Measurements from ENCODE around the gene EIF2S3.
"Not testable (repeated sequence)": the region's sequence is repeated elsewhere in the genome, so short reads cannot be mapped to it uniquely, and the experiment has no call there.

The EIF2S3 gene

GRCh38 chrX:24050522-24051318 lies 4.0 kb upstream of the EIF2S3 start:
- H2BK120ac ChIP-seq (ENCODE audit: insufficient read depth, low read length, poor library complexity); H4K8ac ChIP-seq (ENCODE audit: low read depth, low read length); H2BK12ac ChIP-seq (ENCODE audit: low read length); H3K4me1 ChIP-seq (ENCODE audit: control insufficient read depth in 1 of 2, insufficient read depth in 2 of 2, low read length in 2 of 2); H3K27me3 ChIP-seq (ENCODE audit: insufficient read depth, low read length); H2AFZ ChIP-seq (ENCODE audit: insufficient read depth, low read length, poor library complexity); H3K4me3 ChIP-seq (ENCODE audit: low read depth, low read length); H3K9me3 ChIP-seq (ENCODE audit: insufficient read depth, low read depth, low read length); H4K12ac ChIP-seq (ENCODE audit: low read depth, low read length); H2BK5ac ChIP-seq (ENCODE audit: low read depth, low read length, poor library complexity); H3K27ac ChIP-seq (ENCODE audit: low read depth, low read length); H3K36me3 ChIP-seq (ENCODE audit: control insufficient read depth in 1 of 2, insufficient read depth in 2 of 2, low read length in 2 of 2); H3K18ac ChIP-seq (ENCODE audit: low read length); DNase-seq; H3K79me1 ChIP-seq (ENCODE audit: low read length); H3K9ac ChIP-seq (ENCODE audit: low read length); H3K14ac ChIP-seq (ENCODE audit: low read length); H3K23ac ChIP-seq (ENCODE audit: low read length); H3K79me2 ChIP-seq (ENCODE audit: control insufficient read depth, insufficient read depth, low read length, poor library complexity); H3K4ac ChIP-seq (ENCODE audit: low read depth, low read length); H2AK5ac ChIP-seq (ENCODE audit: low read length); H3K4me2 ChIP-seq (ENCODE audit: low read length); H4K91ac ChIP-seq (ENCODE audit: low read depth, low read length): not testable (repeated sequence)
- no CpG with 5 or more reads among the region's 26 CpGs for WGBS (ENCODE audit: extremely low coverage, insufficient coverage, insufficient read length)

GRCh38 chrX:24055043-24055356 lies 244 bp downstream of the EIF2S3 start:
- Histone ChIP-seq H2BK120ac (ENCODE audit: insufficient read depth, low read length, poor library complexity) (peak overlapping the region; percentile 95), H2AFZ (ENCODE audit: insufficient read depth, low read length, poor library complexity) (peak overlapping the region; percentile 43), H3K4me2 (ENCODE audit: low read length) (peak overlapping the region; percentile 78), H3K9me3 (ENCODE audit: insufficient read depth, low read depth, low read length) (no peaks in the 10 kb centered on the region), H2AK5ac (ENCODE audit: low read length) (peak overlapping the region; percentile 99), H3K4me1 (ENCODE audit: control insufficient read depth in 1 of 2, insufficient read depth in 2 of 2, low read length in 2 of 2) (no peaks in the 10 kb centered on the region), H3K27me3 (ENCODE audit: insufficient read depth, low read length) (no peaks in the 10 kb centered on the region), H3K4me3 (ENCODE audit: low read depth, low read length) (peak overlapping the region; percentile 99), H3K9ac (ENCODE audit: low read length) (peak overlapping the region; percentile 100), H4K91ac (ENCODE audit: low read depth, low read length) (peak overlapping the region; percentile 94), H3K27ac (ENCODE audit: low read depth, low read length) (peak overlapping the region; percentile 99), H4K8ac (ENCODE audit: low read depth, low read length) (peak overlapping the region; percentile 92), H3K23ac (ENCODE audit: low read length) (no peak overlapping the region), H4K12ac (ENCODE audit: low read depth, low read length) (peak overlapping the region; percentile 94), H2BK12ac (ENCODE audit: low read length) (peak overlapping the region; percentile 36), H2BK5ac (ENCODE audit: low read depth, low read length, poor library complexity) (peak overlapping the region; percentile 89), H3K4ac (ENCODE audit: low read depth, low read length) (peak overlapping the region; percentile 96), H3K36me3 (ENCODE audit: control insufficient read depth in 1 of 2, insufficient read depth in 2 of 2, low read length in 2 of 2) (peaks cover 12% of the 10 kb centered on the region in 2 experiments), H3K18ac (ENCODE audit: low read length) (peak overlapping the region; percentile 90), H3K14ac (ENCODE audit: low read length) (peak overlapping the region; percentile 98), H3K79me1 (ENCODE audit: low read length) (peaks cover 7% of the 10 kb centered on the region), H3K79me2 (ENCODE audit: control insufficient read depth, insufficient read depth, low read length, poor library complexity) (peaks cover 7% of the 10 kb centered on the region)
- WGBS (ENCODE audit: extremely low coverage, insufficient coverage, insufficient read length): no CpG with 5 or more reads among the region's 14 CpGs
- peak in 1 of 2 donors; percentile 1 for DNase-seq

- H3K27me3 ChIP-seq (ENCODE audit: insufficient read depth, low read length): no peaks in the 10 kb centered on the region
- no peaks in the 10 kb centered on the region for H3K9me3 ChIP-seq (ENCODE audit: insufficient read depth, low read depth, low read length)
- H4K12ac ChIP-seq (ENCODE audit: low read depth, low read length): no peak overlapping the region
- no peaks in the 10 kb centered on the region for H3K4me1 ChIP-seq (ENCODE audit: control insufficient read depth in 1 of 2, insufficient read depth in 2 of 2, low read length in 2 of 2)
- H3K79me1 ChIP-seq (ENCODE audit: low read length): no peaks in the 10 kb centered on the region
- no peak overlapping the region for H2AFZ ChIP-seq (ENCODE audit: insufficient read depth, low read length, poor library complexity)
- peaks cover 24 to 33% of the 10 kb centered on the region in 2 experiments for H3K36me3 ChIP-seq (ENCODE audit: control insufficient read depth in 1 of 2, insufficient read depth in 2 of 2, low read length in 2 of 2)
- no peak overlapping the region for H4K8ac ChIP-seq (ENCODE audit: low read depth, low read length)
- no peak overlapping the region for H3K14ac ChIP-seq (ENCODE audit: low read length)
- no peak overlapping the region for H3K23ac ChIP-seq (ENCODE audit: low read length)
- no peaks in the 10 kb centered on the region for H3K79me2 ChIP-seq (ENCODE audit: control insufficient read depth, insufficient read depth, low read length, poor library complexity)
- H2BK120ac ChIP-seq (ENCODE audit: insufficient read depth, low read length, poor library complexity): no peak overlapping the region
- no peak for DNase-seq
- H2BK12ac ChIP-seq (ENCODE audit: low read length): no peak overlapping the region
- H3K18ac ChIP-seq (ENCODE audit: low read length): no peak overlapping the region
- no peak overlapping the region for H3K4me3 ChIP-seq (ENCODE audit: low read depth, low read length)
- no peak overlapping the region for H2BK5ac ChIP-seq (ENCODE audit: low read depth, low read length, poor library complexity)
- no peak overlapping the region for H2AK5ac ChIP-seq (ENCODE audit: low read length)
- H3K27ac ChIP-seq (ENCODE audit: low read depth, low read length): no peak overlapping the region
- no CpG with 5 or more reads among the region's 6 CpGs for WGBS (ENCODE audit: extremely low coverage, insufficient coverage, insufficient read length)
- no peak overlapping the region for H3K4ac ChIP-seq (ENCODE audit: low read depth, low read length)
- H3K9ac ChIP-seq (ENCODE audit: low read length): no peak overlapping the region
- H3K4me2 ChIP-seq (ENCODE audit: low read length): no peak overlapping the region
- no peak overlapping the region for H4K91ac ChIP-seq (ENCODE audit: low read depth, low read length)
Observed at GRCh38 chrX:24063488-24063887, 8.7 kb downstream of the EIF2S3 start.

GRCh38 chrX:24069877-24070276 lies 15.1 kb downstream of the EIF2S3 start:
- no peak overlapping the region for H3K4me3 ChIP-seq (ENCODE audit: low read depth, low read length)
- no peak overlapping the region for H2AK5ac ChIP-seq (ENCODE audit: low read length)
- WGBS (ENCODE audit: extremely low coverage, insufficient coverage, insufficient read length): no CpG with 5 or more reads among the region's 9 CpGs
- H3K9ac ChIP-seq (ENCODE audit: low read length): no peak overlapping the region
- H2AFZ ChIP-seq (ENCODE audit: insufficient read depth, low read length, poor library complexity): no peak overlapping the region
- no peak overlapping the region for H3K4me2 ChIP-seq (ENCODE audit: low read length)
- no peak overlapping the region for H2BK12ac ChIP-seq (ENCODE audit: low read length)
- no peak overlapping the region for H3K27ac ChIP-seq (ENCODE audit: low read depth, low read length)
- H3K79me2 ChIP-seq (ENCODE audit: control insufficient read depth, insufficient read depth, low read length, poor library complexity): no peaks in the 10 kb centered on the region
- H3K23ac ChIP-seq (ENCODE audit: low read length): no peak overlapping the region
- no peak overlapping the region for H4K91ac ChIP-seq (ENCODE audit: low read depth, low read length)
- no peak overlapping the region for H2BK120ac ChIP-seq (ENCODE audit: insufficient read depth, low read length, poor library complexity)
- no peak overlapping the region for H3K18ac ChIP-seq (ENCODE audit: low read length)
- H3K4me1 ChIP-seq (ENCODE audit: control insufficient read depth in 1 of 2, insufficient read depth in 2 of 2, low read length in 2 of 2): no peaks in the 10 kb centered on the region
- no peak overlapping the region for H2BK5ac ChIP-seq (ENCODE audit: low read depth, low read length, poor library complexity)
- H3K27me3 ChIP-seq (ENCODE audit: insufficient read depth, low read length): no peaks in the 10 kb centered on the region
- DNase-seq: no peak
- no peaks in the 10 kb centered on the region for H3K79me1 ChIP-seq (ENCODE audit: low read length)
- H3K36me3 ChIP-seq (ENCODE audit: control insufficient read depth in 1 of 2, insufficient read depth in 2 of 2, low read length in 2 of 2): peaks cover 27 to 33% of the 10 kb centered on the region in 2 experiments
- H3K9me3 ChIP-seq (ENCODE audit: insufficient read depth, low read depth, low read length): no peaks in the 10 kb centered on the region
- no peak overlapping the region for H3K14ac ChIP-seq (ENCODE audit: low read length)
- H4K12ac ChIP-seq (ENCODE audit: low read depth, low read length): no peak overlapping the region
- H4K8ac ChIP-seq (ENCODE audit: low read depth, low read length): no peak overlapping the region
- no peak overlapping the region for H3K4ac ChIP-seq (ENCODE audit: low read depth, low read length)
